Measurements from ENCODE around the gene FEZF1.

The FEZF1 gene

DNA sequence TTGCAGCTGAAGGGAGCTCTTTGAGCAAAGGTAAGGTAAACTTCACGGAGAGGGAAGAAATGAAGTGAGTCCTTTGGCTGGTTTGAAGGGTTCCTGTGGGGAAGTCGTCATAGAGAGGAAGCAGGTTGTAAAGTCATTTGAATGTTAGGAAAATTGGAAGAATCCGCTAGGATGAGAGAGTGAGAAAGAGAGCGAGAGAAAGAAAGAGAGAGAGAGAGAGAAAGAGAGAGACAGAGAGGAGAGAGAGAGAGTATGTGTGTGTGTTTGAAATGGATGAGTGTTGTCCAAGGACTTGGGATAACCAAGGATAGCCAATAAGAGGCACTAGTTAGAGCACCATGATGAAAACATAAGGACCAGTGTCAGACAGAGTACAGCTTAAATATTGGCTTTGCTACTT is 43.1 kb downstream of the FEZF1 start:
- no peak for DNase-seq

GRCh38 chr7:122261016-122261415 is 43.5 kb downstream of the FEZF1 start:
- DNase-seq: no peak

- DNase-seq: no peak
Measured at GRCh38 chr7:122260336-122260735, 44.2 kb downstream of the FEZF1 start.

DNA sequence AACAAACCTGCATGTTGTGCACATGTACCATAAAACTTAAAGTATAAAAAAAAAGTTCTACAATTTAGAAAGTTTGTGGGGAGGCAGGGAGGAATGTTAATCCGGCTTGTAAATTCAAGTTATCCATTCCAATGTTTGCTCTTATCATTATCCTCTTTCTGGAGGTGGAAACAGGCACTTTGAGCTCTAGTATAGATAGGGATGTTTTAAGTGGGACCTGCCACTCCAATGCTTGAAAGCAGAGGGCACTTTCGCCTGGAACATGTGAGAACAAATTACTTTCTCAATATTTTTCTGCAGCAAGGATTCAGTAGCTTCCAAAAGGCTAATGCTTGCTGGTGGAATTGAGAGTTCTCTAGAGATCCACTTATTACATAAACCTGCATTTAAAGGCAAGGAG is 45.6 kb downstream of the FEZF1 start:
- no peak for DNase-seq

DNA sequence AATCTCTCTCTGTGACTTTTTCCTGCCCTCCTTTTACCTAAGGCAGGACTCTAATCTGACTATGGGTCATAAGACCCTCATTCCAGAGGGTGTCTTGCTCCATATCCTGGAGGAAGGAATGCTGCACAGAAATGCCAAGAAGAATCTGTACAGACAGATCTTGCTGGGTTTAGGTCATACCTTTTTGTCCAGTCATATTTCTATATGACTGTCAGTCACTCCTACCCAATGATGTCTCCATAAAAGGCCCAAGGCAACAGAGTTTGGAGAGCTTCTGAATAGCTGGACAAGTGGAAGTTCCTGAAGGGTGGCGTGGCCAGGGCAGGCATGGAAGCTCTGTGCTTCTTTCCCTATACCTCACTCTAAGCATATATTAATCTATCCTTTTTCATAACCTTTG is 47.5 kb downstream of the FEZF1 start:
- no peak for DNase-seq

- DNase-seq: no peak
Measured at GRCh38 chr7:122256046-122256445, 48.5 kb downstream of the FEZF1 start.

GRCh38 chr7:122255454-122255853 is 49.1 kb downstream of the FEZF1 start:
- no peak for DNase-seq

Data from activated CD8-positive, alpha-beta memory T cell treated with anti-CD3 and anti-CD28 coated beads, Interleukin-2, amount 50 U/mL, for 4 hours (primary cell).